Ishikawa (cell line): ENCODE data around the gene DCTN1.

ENCODE experiments used
- EP300 ChIP-seq: IDR thresholded peaks from 2 replicates; pipeline ENCODE4 v1.6.1; 2012; ENCODE audit warnings: borderline replicate concordance
- RAD21 ChIP-seq: IDR thresholded peaks from 2 replicates; pipeline ENCODE4 v1.6.1; 2012; ENCODE audit warnings: low read depth
- REST ChIP-seq: IDR thresholded peaks from 2 replicates; pipeline ENCODE4 v1.6.1; 2012; ENCODE audit warnings: low read depth, mild to moderate bottlenecking
- TAF1 ChIP-seq: IDR thresholded peaks from 2 replicates; pipeline ENCODE4 v1.6.1; 2012; ENCODE audit warnings: low read depth, mild to moderate bottlenecking
- TCF12 ChIP-seq: IDR thresholded peaks from 2 replicates; pipeline ENCODE4 v1.6.1; 2012; ENCODE audit warnings: low read depth

GRCh38 chr2:74361327-74361726, 18.8 kb downstream of the DCTN1 start:
- TF ChIP-seq REST (no peak; the same call in 1 of the 2 replicates), RAD21 (no peak), TAF1 (no peak), EP300 (no peak), TCF12 (no peak)
